Cardiac fibroblast (primary cell): Measurements from ENCODE around the gene LYRM1.
A peak's percentile ranks its signal among the peaks of the same experiment; 100 is the strongest.
"Not testable (repeated sequence)": the region's sequence is repeated elsewhere in the genome, so short reads cannot be mapped to it uniquely, and the experiment has no call there.

ENCODE experiments used
- DNase-seq, 2 donors: peaks; one replicate each; pipeline versions ENCODE4 v3.0.0 to v3.0.0-alpha.2; 2010; ENCODE audit warnings: low read depth in 2 of 2
- H3K4me3 ChIP-seq, 2 donors: replicated peaks in 1 of 2; 1 replicate in 1 of 2; 2 replicates in 1 of 2; pipeline ENCODE4 v1.5.1; 2011; ENCODE audit warnings: low read depth in 2 of 2, low read length in 2 of 2, mild to moderate bottlenecking in 2 of 2, moderate library complexity in 1 of 2
- CTCF ChIP-seq: IDR thresholded peaks from one replicate; pipeline ENCODE4 v1.5.1; 2011; ENCODE audit warnings: low read depth, mild to moderate bottlenecking, low read length, inconsistent platforms

The LYRM1 gene

DNA sequence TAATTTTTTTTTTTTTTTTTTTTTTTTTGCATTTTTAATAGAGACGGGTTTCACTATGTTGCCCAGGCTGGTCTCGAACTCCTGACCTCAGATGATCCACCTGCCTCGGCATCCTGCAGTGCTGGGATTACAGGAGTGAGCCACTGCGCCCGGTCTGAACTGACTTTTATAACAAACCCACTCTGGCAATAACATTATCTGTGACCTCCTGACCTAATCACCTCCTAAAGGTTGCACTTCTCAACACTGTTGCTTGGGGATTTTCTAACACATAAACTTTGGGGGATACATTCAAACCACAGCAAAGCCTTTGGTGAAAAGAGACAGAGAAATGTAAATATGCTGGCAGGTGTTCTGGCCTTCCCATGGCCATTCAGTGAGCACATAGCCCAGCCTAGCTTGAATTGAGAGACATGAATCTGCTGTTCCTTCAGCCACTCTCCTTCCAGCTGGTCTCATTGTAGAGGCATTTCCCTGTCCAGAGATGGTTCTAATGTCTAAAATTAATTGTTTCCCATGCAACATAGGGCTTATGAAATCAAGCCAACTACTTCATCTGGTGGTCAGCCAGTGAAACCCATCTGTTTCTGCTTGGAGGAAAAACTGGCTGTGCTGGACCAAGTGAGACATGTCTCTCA is 28.3 kb downstream of the LYRM1 start:
- DNase-seq: no peak
- no peak overlapping the region for H3K4me3 ChIP-seq
- no peak for TF ChIP-seq CTCF

DNA sequence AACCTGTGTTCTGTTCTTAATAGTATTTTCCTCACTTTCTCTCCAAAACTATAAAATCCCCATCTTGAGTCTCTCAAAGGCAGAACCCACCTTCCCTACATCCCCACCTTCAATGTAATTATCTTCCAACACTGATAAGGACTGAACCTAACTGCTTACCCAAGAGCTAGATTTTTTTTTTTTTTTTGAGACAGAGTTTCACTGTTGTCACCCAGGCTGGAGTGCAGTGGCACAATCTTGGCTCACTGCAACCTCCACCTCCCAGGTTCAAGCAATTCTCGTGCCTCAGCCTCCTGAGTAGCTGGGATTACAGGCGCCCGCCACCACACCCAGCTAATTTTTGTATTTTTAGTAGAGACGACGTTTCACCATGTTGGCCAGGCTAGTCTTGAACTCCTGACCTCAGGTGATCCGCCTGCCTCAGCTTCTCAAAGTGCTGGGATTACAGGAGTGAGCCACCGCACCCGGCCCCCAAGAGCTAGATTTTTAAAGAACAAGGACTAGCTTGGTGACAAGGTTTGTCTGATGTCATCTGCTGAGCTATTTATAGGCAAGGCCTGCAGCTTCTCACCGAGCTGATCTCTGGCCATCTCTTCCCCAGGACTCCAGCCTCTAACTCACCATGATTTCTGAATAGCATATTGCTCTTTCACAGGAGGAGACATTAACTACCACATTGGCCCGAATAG is 29.2 kb downstream of the LYRM1 start:
- DNase-seq: peak in 1 of 2 donors; percentile 18
- not testable (repeated sequence) for H3K4me3 ChIP-seq

- no peak overlapping the region for H3K4me3 ChIP-seq
- TF ChIP-seq CTCF: no peak
- no peak for DNase-seq
Observed at GRCh38 chr16:20930365-20930690, 29.8 kb downstream of the LYRM1 start.

GRCh38 chr16:20931066-20931600 is 30.6 kb downstream of the LYRM1 start:
- no peak for DNase-seq
- H3K4me3 ChIP-seq: no peak overlapping the region
- TF ChIP-seq CTCF: no peak

DNA sequence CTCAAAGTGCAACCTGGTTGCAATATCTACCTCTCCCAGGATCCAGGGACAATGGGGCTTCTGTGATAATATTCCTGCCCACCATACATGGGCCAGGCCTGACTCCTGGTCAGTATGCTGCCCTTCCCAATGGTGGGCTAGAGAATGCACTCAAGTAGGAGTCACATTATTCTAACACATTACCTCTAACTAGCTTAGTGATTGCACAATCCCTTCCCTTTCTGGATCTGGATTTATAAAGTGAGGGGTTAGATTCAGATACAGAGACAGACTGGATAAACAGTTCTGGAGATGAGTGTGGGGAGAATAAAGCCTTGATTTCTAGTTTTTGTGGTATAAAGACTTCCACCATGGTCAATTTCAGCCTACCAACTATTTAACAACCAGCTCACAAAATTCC is 33.0 kb downstream of the LYRM1 start:
- H3K4me3 ChIP-seq: no peak overlapping the region
- no peak for TF ChIP-seq CTCF
- no peak for DNase-seq

DNA sequence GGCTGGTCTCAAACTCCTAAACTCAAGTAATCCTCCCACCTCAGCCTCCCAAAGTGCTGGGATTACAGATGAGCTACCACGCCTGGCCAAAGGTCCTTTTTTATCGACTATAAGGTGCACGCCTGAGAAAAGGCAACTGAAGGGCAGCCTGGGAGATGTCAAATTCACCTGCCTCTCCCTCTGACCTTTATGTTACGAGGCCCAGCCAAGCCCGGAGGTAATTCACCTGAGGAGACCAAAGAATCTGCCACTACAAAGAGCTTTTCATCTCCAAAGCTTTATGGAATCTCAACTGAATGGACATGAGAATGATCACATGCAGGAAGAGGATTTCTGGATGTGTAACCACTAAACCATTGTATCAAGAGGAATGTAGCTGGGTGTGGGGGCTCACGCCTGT is 37.2 kb downstream of the LYRM1 start:
- no peak overlapping the region for H3K4me3 ChIP-seq
- no peak for DNase-seq
- TF ChIP-seq CTCF: no peak

DNA sequence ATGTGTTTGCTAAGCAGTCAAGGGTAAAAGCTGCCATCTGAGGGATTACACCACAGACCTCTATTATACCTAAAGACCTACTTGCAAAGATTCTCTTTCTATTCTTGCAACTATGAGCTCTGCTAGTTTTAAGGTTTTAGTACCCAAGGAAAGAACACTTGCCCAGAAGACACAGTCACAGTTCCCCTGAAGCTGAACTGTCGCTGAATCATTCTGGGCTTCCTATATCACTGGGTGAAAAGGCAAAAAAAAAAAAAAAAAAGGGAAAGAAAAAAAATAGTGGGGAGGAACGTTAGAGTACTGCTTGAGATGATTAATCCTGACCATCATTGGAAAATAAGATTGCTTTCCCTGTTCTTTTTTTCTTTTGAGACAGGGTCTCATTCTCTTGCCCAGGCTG is 37.9 kb downstream of the LYRM1 start:
- no peak for TF ChIP-seq CTCF
- DNase-seq: peak; percentile 48 to 75
- H3K4me3 ChIP-seq: no peak overlapping the region
